ENCODE measurements around the gene SLC44A4. TPM values are rescaled to one million over a fixed set of nuclear protein-coding genes. Genes with fewer than 3 reads are reported as not detected.

The SLC44A4 gene
- total and polyA plus RNA-seq, 8 donors, result 35.4 to 201 (median 121) TPM

GRCh38 chr6:31882344-31882743 lies 3.5 kb upstream of the SLC44A4 start:
- TF ChIP-seq POLR2AphosphoS5 (IDR thresholded peaks at IDR 0.05) (no peak), EP300 (IDR thresholded peaks at IDR 0.05) (no peak), POLR2A (IDR thresholded peaks at IDR 0.05) (no peak), CTCF (IDR thresholded peaks at IDR 0.05) (no peak)
- 74 to 98% (median 86%) methylated on average over 5 to 6 of the region's 6 CpGs for WGBS, 5 donors
- Histone ChIP-seq H3K27me3 (no peaks in the 10 kb centered on the region), H3K9me3 (no peaks in the 10 kb centered on the region), H3K27ac (no peak overlapping the region), H3K36me3 (peaks cover 65 to 79% (median 79%) of the 10 kb centered on the region in 4 donors), H3K4me1 (peaks cover 0 to 18% (median 10%) of the 10 kb centered on the region in 4 donors), H3K4me3 (no peak overlapping the region)
- intact Hi-C loops (cut with DNase I; ENCODE audit: low total_unique reads), result no loop called here
- no peak for DNase-seq

GRCh38 chr6:31881136-31881859 lies 2.5 kb upstream of the SLC44A4 start:
- WGBS, 5 donors, result 83 to 89% (median 86%) methylated on average over 9 of the region's 9 CpGs
- Histone ChIP-seq H3K9me3 (no peaks in the 10 kb centered on the region), H3K27me3 (no peaks in the 10 kb centered on the region), H3K36me3 (peaks cover 55 to 69% (median 69%) of the 10 kb centered on the region in 4 donors), H3K4me3 (no peak overlapping the region), H3K4me1 (peaks cover 7 to 24% (median 11%) of the 10 kb centered on the region in 4 donors), H3K27ac (no peak overlapping the region)
- intact Hi-C loops (cut with DNase I; ENCODE audit: low total_unique reads), result no loop called here
- TF ChIP-seq POLR2AphosphoS5 (IDR thresholded peaks at IDR 0.05) (no peak), CTCF (IDR thresholded peaks at IDR 0.05) (no peak), EP300 (IDR thresholded peaks at IDR 0.05) (no peak), POLR2A (IDR thresholded peaks at IDR 0.05) (no peak)
- DNase-seq, result no peak

- H3K4me3 ChIP-seq, result no peak overlapping the region
- H3K27me3 ChIP-seq, result no peaks in the 10 kb centered on the region
- peaks cover 52 to 69% (median 63%) of the 10 kb centered on the region in 4 donors for H3K36me3 ChIP-seq
- H3K4me1 ChIP-seq, result peaks cover 10 to 31% (median 18%) of the 10 kb centered on the region in 4 donors
- peak overlapping the region in 2 of 5 donors; percentile 87 to 94 for H3K27ac ChIP-seq
- intact Hi-C loops (cut with DNase I; ENCODE audit: low total_unique reads), result no loop called here
- H3K9me3 ChIP-seq, result no peaks in the 10 kb centered on the region
- no peak for DNase-seq
- TF ChIP-seq CTCF (IDR thresholded peaks at IDR 0.05), result no peak
- TF ChIP-seq POLR2AphosphoS5 (IDR thresholded peaks at IDR 0.05), result no peak
- WGBS, 5 donors, result 83 to 93% (median 91%) methylated on average over 10 of the region's 10 CpGs
Measured at GRCh38 chr6:31880616-31881015, 1.8 kb upstream of the SLC44A4 start.

- WGBS, 5 donors, result 30 to 65% (median 58%) methylated on average over 2 to 10 of the region's 10 CpGs
- peaks cover 12 to 38% (median 22%) of the 10 kb centered on the region in 4 donors for H3K4me1 ChIP-seq
- H3K27me3 ChIP-seq, result no peaks in the 10 kb centered on the region
- intact Hi-C loops (cut with DNase I; ENCODE audit: low total_unique reads), result no loop called here
- TF ChIP-seq POLR2AphosphoS5 (IDR thresholded peaks at IDR 0.05) (no peak), POLR2A (IDR thresholded peaks at IDR 0.05) (no peak)
- peak overlapping the region; percentile 85 to 95 (median 92) for H3K27ac ChIP-seq
- peak overlapping the region in 2 of 4 donors; percentile 5 to 36 for H3K4me3 ChIP-seq
- H3K36me3 ChIP-seq, result peaks cover 46 to 65% (median 56%) of the 10 kb centered on the region in 4 donors
- H3K9me3 ChIP-seq, result no peaks in the 10 kb centered on the region
- peak; percentile 64 to 73 for DNase-seq
Measured at GRCh38 chr6:31879901-31880300, 1.1 kb upstream of the SLC44A4 start.

GRCh38 chr6:31879143-31879542 lies 346 bp upstream of the SLC44A4 start:
- intact Hi-C loops (cut with DNase I; ENCODE audit: low total_unique reads), result no loop called here
- WGBS, 5 donors, result 23 to 65% (median 43%) methylated on average over 9 to 13 of the region's 13 CpGs
- H3K27ac ChIP-seq, result peak overlapping the region; percentile 85 to 95 (median 92)
- no peaks in the 10 kb centered on the region for H3K27me3 ChIP-seq
- DNase-seq, result no peak
- peaks cover 17 to 44% (median 24%) of the 10 kb centered on the region in 4 donors for H3K4me1 ChIP-seq
- peaks cover 45 to 65% (median 52%) of the 10 kb centered on the region in 4 donors for H3K36me3 ChIP-seq
- TF ChIP-seq CTCF (IDR thresholded peaks at IDR 0.05) (no peak), POLR2A (IDR thresholded peaks at IDR 0.05) (no peak), POLR2AphosphoS5 (IDR thresholded peaks at IDR 0.05) (peak in 1 of 3 donors; percentile 8), EP300 (IDR thresholded peaks at IDR 0.05) (no peak)
- peak overlapping the region; percentile 36 to 59 (median 47) for H3K4me3 ChIP-seq
- H3K9me3 ChIP-seq, result no peaks in the 10 kb centered on the region
